Esophagus squamous epithelium (tissue), 5 donors: ENCODE data around the gene KLHL29. TPM values are rescaled to one million over a fixed set of nuclear protein-coding genes. Genes with fewer than 3 reads are reported as not detected.
A peak's percentile ranks its signal among the peaks of the same experiment; 100 is the strongest.

Source experiments
- DNase-seq: peaks from one replicate; lab custom pipeline; 2025; lab: John Stamatoyannopoulos, UW
- H3K27ac ChIP-seq, 4 donors: fragments of 200-600 bp; sonication (generic); one replicate each; pipeline ENCODE4 v1.5.1; 2016 to 2019; ENCODE audit warnings: mild to moderate bottlenecking in 1 of 4
- H3K27me3 ChIP-seq, 4 donors: fragments of 200-600 bp; sonication (generic); 1 replicate in 3 of 4; 2 replicates in 1 of 4; pipeline versions ENCODE4 v1.5.1 to v1.6.0; 2017 to 2021; ENCODE audit warnings: antibody characterized with exemption in 1 of 4
- H3K36me3 ChIP-seq, 3 donors: fragments of 200-600 bp; sonication (generic); one replicate each; pipeline ENCODE4 v1.5.1; 2016 to 2019
- H3K4me1 ChIP-seq, 3 donors: fragments of 200-600 bp; sonication (generic); one replicate each; pipeline ENCODE4 v1.5.1; 2017 to 2019
- H3K4me3 ChIP-seq, 4 donors: fragments of 200-600 bp; sonication (generic); 1 replicate in 3 of 4; 2 replicates in 1 of 4; pipeline ENCODE4 v1.5.1; 2016 to 2019; ENCODE audit warnings: mild to moderate bottlenecking in 2 of 4, moderate library complexity in 1 of 4
- H3K9me3 ChIP-seq, 3 donors: fragments of 200-600 bp; sonication (generic); one replicate each; pipeline ENCODE4 v1.5.1; 2016 to 2019
- CTCF ChIP-seq, 6 experiments: fragments of 450-650 bp in 4 of 6; fragments of 200-600 bp in 2 of 6; sonication (generic) in 2 of 6; IDR thresholded peaks; one replicate each; pipeline ENCODE4 v1.5.1; 2016 to 2019; ENCODE audit warnings: antibody characterized with exemption in 6 of 6, mild to moderate bottlenecking in 4 of 6, moderate library complexity in 4 of 6
- POLR2A ChIP-seq, 4 donors: fragments of 450-650 bp; IDR thresholded peaks; one replicate each; pipeline ENCODE4 v1.6.1; 2017; ENCODE audit warnings: antibody characterized with exemption in 4 of 4, mild to moderate bottlenecking in 4 of 4, moderate library complexity in 3 of 4
- WGBS, 2 donors: methylation state at CpG; one replicate each; pipeline ENCODE4 v1.1.5; 2018; 5-methylcytosine and 5-hydroxymethylcytosine counted together
- intact Hi-C: fragments of 100-400 bp; cut with DNase I; formaldehyde crosslinking; loops from one replicate; pipeline ENCODE4 v1.15.0; 2022
- total RNA-seq, 4 donors: library from RNA; depleted of rRNA; stranded (reverse); fragments of >200 nt; gene quantifications; one replicate each; pipeline ENCODE4 v1.1.0, GENCODE V29; 2016
- donor health status: DM: yes; HTN: yes; CAD: no.

Gene KLHL29
- total RNA-seq, 4 donors from 2014 or later = 3.4 to 11.8 (median 5.9) TPM

- no peaks in the 10 kb centered on the region for H3K36me3 ChIP-seq
- DNase-seq = no peak
- H3K4me3 ChIP-seq = no peak overlapping the region
- peak overlapping the region in 3 of 4 donors; percentile 63 to 72 (median 69) for H3K27ac ChIP-seq
- no peaks in the 10 kb centered on the region for H3K9me3 ChIP-seq
- peaks cover 13 to 72% (median 29%) of the 10 kb centered on the region in 3 donors for H3K4me1 ChIP-seq
- intact Hi-C loops = no loop called here
- H3K27me3 ChIP-seq = no peaks in the 10 kb centered on the region
- 57 to 67% methylated on average over 6 to 7 of the region's 7 CpGs for WGBS, 2 donors
- TF ChIP-seq CTCF (IDR thresholded peaks at IDR 0.05) = no peak
- no peak for TF ChIP-seq POLR2A (IDR thresholded peaks at IDR 0.05)
Observed at GRCh38 chr2:23591111-23591510, 206.1 kb downstream of the KLHL29 start.

- no peak for DNase-seq
- Histone ChIP-seq H3K36me3 (no peaks in the 10 kb centered on the region), H3K4me3 (no peak overlapping the region), H3K27ac (peak overlapping the region in 3 of 4 donors; percentile 63 to 72 (median 69)), H3K4me1 (peaks cover 15 to 81% (median 36%) of the 10 kb centered on the region in 3 donors), H3K27me3 (no peaks in the 10 kb centered on the region), H3K9me3 (no peaks in the 10 kb centered on the region)
- WGBS, 2 donors = no CpG with 5 or more reads among the region's 9 CpGs
- intact Hi-C loops = no loop called here
- TF ChIP-seq POLR2A (IDR thresholded peaks at IDR 0.05) = no peak
- no peak for TF ChIP-seq CTCF (IDR thresholded peaks at IDR 0.05)
Observed at GRCh38 chr2:23592061-23592685, 207.2 kb downstream of the KLHL29 start.

GRCh38 chr2:23592898-23593751 lies 208.1 kb downstream of the KLHL29 start:
- TF ChIP-seq CTCF (IDR thresholded peaks at IDR 0.05) (no peak), POLR2A (IDR thresholded peaks at IDR 0.05) (no peak)
- intact Hi-C loops = no loop called here
- DNase-seq = no peak
- Histone ChIP-seq H3K27me3 (no peaks in the 10 kb centered on the region), H3K9me3 (no peaks in the 10 kb centered on the region), H3K36me3 (no peaks in the 10 kb centered on the region), H3K27ac (peak overlapping the region in 3 of 4 donors; percentile 59 to 72 (median 69)), H3K4me3 (no peak overlapping the region), H3K4me1 (peaks cover 15 to 89% (median 36%) of the 10 kb centered on the region in 3 donors)
- 81 to 97% methylated on average over 5 of the region's 12 CpGs for WGBS, 2 donors

- peak overlapping the region in 3 of 4 donors; percentile 59 to 72 (median 69) for H3K27ac ChIP-seq
- H3K9me3 ChIP-seq = no peaks in the 10 kb centered on the region
- no peak overlapping the region for H3K4me3 ChIP-seq
- TF ChIP-seq CTCF (IDR thresholded peaks at IDR 0.05) = no peak
- no peak for TF ChIP-seq POLR2A (IDR thresholded peaks at IDR 0.05)
- no peaks in the 10 kb centered on the region for H3K36me3 ChIP-seq
- no peak for DNase-seq
- intact Hi-C loops = no loop called here
- no peaks in the 10 kb centered on the region for H3K27me3 ChIP-seq
- H3K4me1 ChIP-seq = peaks cover 15 to 88% (median 36%) of the 10 kb centered on the region in 3 donors
- 56 to 57% methylated on average over 15 to 17 of the region's 21 CpGs for WGBS, 2 donors
Observed at GRCh38 chr2:23593752-23594459, 208.9 kb downstream of the KLHL29 start.
